HCT116 (cell line): ENCODE results near the gene SERPINA10. TPM values are rescaled to one million over a fixed set of nuclear protein-coding genes. Genes with fewer than 3 reads are reported as not detected.

ENCODE experiments used
- ATAC-seq: fragments of 200-7000 bp; cut with Tn5 transposase; 2 replicates; pipeline ENCODE4 v1.9.1; 2020; ENCODE audit warnings: mild to moderate bottlenecking, moderate library complexity
- BruUV-seq: library from RNA; stranded (reverse); fragments of 400-500 nt; replicated peaks from 2 replicates; lab custom pipeline; 2021; lab: Mats Ljungman, UMichigan
- CTCF ChIA-PET: fragments of 300-600 bp; sonication (Branson Sonifier 250); formaldehyde crosslinking; loops from one replicate; lab custom pipeline; 2021; ENCODE audit warnings: antibody characterized with exemption; lab: Charles Lee
- POLR2A ChIA-PET: fragments of 300-600, 350-600 bp; sonication (Branson Sonifier 250); formaldehyde crosslinking; loops from one replicate; lab custom pipeline; 2021; ENCODE audit warnings: antibody characterized with exemption; lab: Charles Lee
- RAD21 ChIA-PET, 2 experiments: fragments of 300-600 bp; sonication (Branson Sonifier 250); formaldehyde crosslinking; loops; one replicate each; lab custom pipeline; 2023; ENCODE audit warnings: low total read pairs in 2 of 2; ENCODE audit not compliant: uncharacterized antibody in 2 of 2, unreplicated experiment in 2 of 2, low non-redundant PET in 1 of 2; lab: Charles Lee
- DNase-seq: peaks from one replicate; pipeline ENCODE4 v3.0.0-alpha.2; 2010; ENCODE audit warnings: low read depth, low spot score
- H2AFZ ChIP-seq: fragments of 200-600 bp; shearing (Covaris generic), sonication (generic); 2 replicates; pipeline ENCODE4 v1.6.1; 2017; ENCODE audit warnings: low read depth, mixed run types, mixed read lengths, antibody characterized with exemption, low read length; ENCODE audit not compliant: poor library complexity, severe bottlenecking
- H3K27ac ChIP-seq: 2 replicates; pipeline ENCODE4 v1.5.1; 2012; ENCODE audit warnings: low read depth, low read length
- H3K27me3 ChIP-seq: fragments of 200-600 bp; sonication (generic); 2 replicates; pipeline ENCODE4 v1.6.1; 2016; ENCODE audit warnings: mixed run types, low read length, mixed read lengths; ENCODE audit not compliant: insufficient read depth
- H3K36me3 ChIP-seq, 2 experiments: fragments of 200-500 bp in 1 of 2; fragments of 200-600 bp in 1 of 2; sonication (Bioruptor generic) in 1 of 2; sonication (generic) in 1 of 2; 2 replicates each; pipeline versions ENCODE4 v1.5.1 to v1.6.1; 2014 to 2016; ENCODE audit warnings: low read length in 2 of 2, inconsistent platforms in 1 of 2, mixed read lengths in 1 of 2, mixed run types in 1 of 2; ENCODE audit not compliant: insufficient read depth in 2 of 2, control insufficient read depth in 1 of 2
- H3K4me1 ChIP-seq, 2 experiments: fragments of 200-600 bp in 1 of 2; sonication (generic) in 1 of 2; 2 replicates each; pipeline versions ENCODE4 v1.5.1 to v1.6.1; 2012 to 2017; ENCODE audit warnings: low read length in 2 of 2, inconsistent platforms in 1 of 2, mild to moderate bottlenecking in 1 of 2, mixed read lengths in 1 of 2, mixed run types in 1 of 2, moderate library complexity in 1 of 2; ENCODE audit not compliant: insufficient read depth in 2 of 2, control insufficient read depth in 1 of 2
- H3K4me2 ChIP-seq: fragments of 200-600 bp; sonication (generic); 2 replicates; pipeline ENCODE4 v1.6.1; 2017; ENCODE audit warnings: mixed run types, low read length, mixed read lengths
- H3K4me3 ChIP-seq, 2 experiments: fragments of 200-600 bp in 1 of 2; sonication (generic) in 1 of 2; replicated peaks in 1 of 2; 2 replicates each; pipeline ENCODE4 v1.5.1; 2011 to 2016; ENCODE audit warnings: low read length in 2 of 2, control low read depth in 1 of 2, low read depth in 1 of 2, mild to moderate bottlenecking in 1 of 2, mixed read lengths in 1 of 2, mixed run types in 1 of 2
- H3K79me2 ChIP-seq: fragments of 200-600 bp; sonication (generic); 2 replicates; pipeline ENCODE4 v1.6.1; 2017; ENCODE audit warnings: mild to moderate bottlenecking, mixed run types, low read length, moderate library complexity, mixed read lengths; ENCODE audit not compliant: insufficient read depth
- H3K9ac ChIP-seq: fragments of 200-600 bp; sonication (generic); 2 replicates; pipeline ENCODE4 v1.6.1; 2016; ENCODE audit warnings: low read length, mixed read lengths
- H3K9me2 ChIP-seq: fragments of 200-600 bp; sonication (generic), shearing (Covaris generic); 2 replicates; pipeline ENCODE4 v1.6.1; 2017; ENCODE audit warnings: mixed run types, mild to moderate bottlenecking, moderate library complexity; ENCODE audit not compliant: insufficient read depth
- H3K9me3 ChIP-seq, 2 experiments: fragments of 200-500 bp in 1 of 2; fragments of 200-600 bp in 1 of 2; sonication (Bioruptor generic) in 1 of 2; sonication (generic) in 1 of 2; 2 replicates each; pipeline ENCODE4 v1.6.1; 2014 to 2017; ENCODE audit warnings: low read length in 2 of 2, mixed read lengths in 2 of 2, inconsistent platforms in 1 of 2, low read depth in 1 of 2, mild to moderate bottlenecking in 1 of 2, mixed run types in 1 of 2, moderate library complexity in 1 of 2; ENCODE audit not compliant: control insufficient read depth in 1 of 2, insufficient read depth in 1 of 2
- H4K20me1 ChIP-seq: fragments of 200-600 bp; sonication (generic), shearing (Covaris generic); 2 replicates; pipeline ENCODE4 v1.6.1; 2017; ENCODE audit warnings: mixed run types, mild to moderate bottlenecking, moderate library complexity; ENCODE audit not compliant: insufficient read depth
- CEBPB ChIP-seq: IDR thresholded peaks from 2 replicates; pipeline ENCODE4 v1.6.1; 2012; ENCODE audit warnings: low read depth
- EGR1 ChIP-seq: IDR thresholded peaks from 2 replicates; pipeline ENCODE4 v1.6.1; 2012; ENCODE audit warnings: low read depth
- EZH2 ChIP-seq: fragments of 200-600 bp; sonication (generic); IDR thresholded peaks from 2 replicates; pipeline ENCODE4 v1.6.1; 2017; ENCODE audit warnings: antibody characterized with exemption, mixed run types
- FOSL1 ChIP-seq: IDR thresholded peaks from 2 replicates; pipeline ENCODE4 v1.6.1; 2012; ENCODE audit warnings: low read depth
- POLR2A ChIP-seq: IDR thresholded peaks from 2 replicates; pipeline ENCODE4 v1.7.0; 2011; ENCODE audit warnings: borderline replicate concordance; ENCODE audit not compliant: insufficient read depth, insufficient read length; ENCODE audit errors: extremely low read depth
- SP1 ChIP-seq: IDR thresholded peaks from 2 replicates; pipeline ENCODE4 v1.6.1; 2012; ENCODE audit warnings: low read depth
- TCF7L2 ChIP-seq: IDR thresholded peaks from 2 replicates; pipeline ENCODE4 v1.7.0; 2011; ENCODE audit warnings: borderline replicate concordance, inconsistent platforms; ENCODE audit not compliant: insufficient read depth, insufficient read length; ENCODE audit errors: extremely low read depth
- ZNF274 ChIP-seq: fragments of 200-500 bp; sonication (Bioruptor generic); IDR thresholded peaks from 2 replicates; pipeline ENCODE4 v1.6.1; 2014; ENCODE audit warnings: mild to moderate bottlenecking, low read depth, low read length, inconsistent platforms
- intact Hi-C: fragments of 100-400 bp; cut with micrococcal nuclease; formaldehyde crosslinking; loops from 2 replicates; pipeline ENCODE4 v1.10.0; 2022
- total RNA-seq: library from RNA; stranded (reverse); gene quantifications from one replicate; pipeline ENCODE4 v1.2.1, GENCODE V29; 2021; ENCODE audit not compliant: unreplicated experiment
- TF ChIP-seq, protein P1 (sequence below), 3 experiments: fragments of 200-600 bp in 1 of 3; sonication (generic) in 1 of 3; IDR thresholded peaks in 2 of 3; conservative IDR thresholded peaks in 1 of 3; 2 replicates each; pipeline ENCODE4 v1.5.1; 2012 to 2017; ENCODE audit warnings: low read depth in 2 of 3, low read length in 2 of 3, antibody characterized with exemption in 1 of 3, borderline replicate concordance in 1 of 3, control low read depth in 1 of 3, mild to moderate bottlenecking in 1 of 3, mixed read lengths in 1 of 3, mixed run types in 1 of 3, moderate library complexity in 1 of 3; ENCODE audit not compliant: insufficient read depth in 1 of 3
- TF ChIP-seq, protein P2 (sequence below): IDR thresholded peaks from 2 replicates; pipeline ENCODE4 v1.6.1; 2012

SERPINA10 gene
- total RNA-seq, 1 experiment from 2014 or later: not detected

DNA sequence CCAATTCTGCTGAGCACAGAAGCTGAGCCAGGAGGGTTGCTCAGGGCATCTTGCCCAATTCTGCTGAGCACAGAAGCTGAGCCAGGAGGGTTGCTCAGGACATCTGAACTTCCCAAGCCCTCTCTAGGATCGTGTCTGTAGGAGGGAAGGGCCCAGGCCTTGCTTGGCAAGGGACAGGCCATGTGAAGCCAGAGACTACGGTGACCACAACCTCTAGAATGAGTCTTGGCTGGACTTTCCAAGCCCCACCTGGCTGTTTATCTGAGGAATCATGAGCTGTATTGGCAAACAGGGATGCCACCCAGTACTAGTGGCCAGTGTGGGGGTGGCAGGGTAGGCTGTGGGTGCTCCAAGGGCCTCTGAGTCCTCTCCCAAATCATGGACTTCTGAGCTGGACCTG, 37.8 kb upstream of the SERPINA10 start:
- CTCF ChIA-PET: no interaction called here

DNA sequence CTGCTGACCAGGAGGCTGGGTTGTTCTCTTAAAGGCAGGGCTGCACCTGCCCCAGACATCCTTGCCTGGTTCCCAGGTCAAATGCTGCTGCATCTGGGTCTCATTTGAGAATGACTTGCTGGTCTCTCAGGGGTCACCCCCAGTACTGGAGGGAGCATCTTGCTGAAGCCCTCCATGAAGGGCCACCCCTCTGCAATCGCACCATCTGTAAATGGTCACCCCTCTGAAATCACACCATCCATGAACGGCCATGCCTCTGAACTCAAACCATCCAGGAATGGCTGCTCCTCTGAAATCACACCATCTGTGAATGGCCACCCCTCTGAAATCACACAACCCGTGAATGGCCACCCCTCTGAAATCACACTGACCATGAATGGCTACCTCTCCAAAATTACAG, 37.4 kb upstream of the SERPINA10 start:
- H3K9me2 ChIP-seq: no peaks in the 10 kb centered on the region
- no peaks in the 10 kb centered on the region for H3K27me3 ChIP-seq
- no peak overlapping the region for H3K4me3 ChIP-seq
- ChIA-PET POLR2A (no interaction called here), RAD21 (no interaction called here), CTCF (no interaction called here)
- H3K4me1 ChIP-seq: 0 out of 4 replicates have a peak, but pooled peaks cover 0 to 3% of the 10 kb centered on the region in 2 experiments
- no peaks in the 10 kb centered on the region for H3K9me3 ChIP-seq
- no peak overlapping the region for H3K4me2 ChIP-seq
- no peak overlapping the region for H2AFZ ChIP-seq
- TF ChIP-seq ZNF274 (no peak), TCF7L2 (no peak), SP1 (no peak), EGR1 (no peak), POLR2A (no peak), FOSL1 (no peak)
- TF ChIP-seq, protein P1, sequence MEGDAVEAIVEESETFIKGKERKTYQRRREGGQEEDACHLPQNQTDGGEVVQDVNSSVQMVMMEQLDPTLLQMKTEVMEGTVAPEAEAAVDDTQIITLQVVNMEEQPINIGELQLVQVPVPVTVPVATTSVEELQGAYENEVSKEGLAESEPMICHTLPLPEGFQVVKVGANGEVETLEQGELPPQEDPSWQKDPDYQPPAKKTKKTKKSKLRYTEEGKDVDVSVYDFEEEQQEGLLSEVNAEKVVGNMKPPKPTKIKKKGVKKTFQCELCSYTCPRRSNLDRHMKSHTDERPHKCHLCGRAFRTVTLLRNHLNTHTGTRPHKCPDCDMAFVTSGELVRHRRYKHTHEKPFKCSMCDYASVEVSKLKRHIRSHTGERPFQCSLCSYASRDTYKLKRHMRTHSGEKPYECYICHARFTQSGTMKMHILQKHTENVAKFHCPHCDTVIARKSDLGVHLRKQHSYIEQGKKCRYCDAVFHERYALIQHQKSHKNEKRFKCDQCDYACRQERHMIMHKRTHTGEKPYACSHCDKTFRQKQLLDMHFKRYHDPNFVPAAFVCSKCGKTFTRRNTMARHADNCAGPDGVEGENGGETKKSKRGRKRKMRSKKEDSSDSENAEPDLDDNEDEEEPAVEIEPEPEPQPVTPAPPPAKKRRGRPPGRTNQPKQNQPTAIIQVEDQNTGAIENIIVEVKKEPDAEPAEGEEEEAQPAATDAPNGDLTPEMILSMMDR (IDR thresholded peaks at IDR 0.05 in 2 of 3, conservative IDR thresholded peaks at IDR 0.05 in 1 of 3; ENCODE audit: borderline replicate concordance in 1 of 3, insufficient read depth in 1 of 3, low read depth in 2 of 3, low read length in 2 of 3): no peak
- H3K27ac ChIP-seq: no peak overlapping the region
- no peaks in the 10 kb centered on the region for H3K36me3 ChIP-seq
- no peaks in the 10 kb centered on the region for H4K20me1 ChIP-seq
- DNase-seq: no peak
- no peak overlapping the region for H3K9ac ChIP-seq
- BruUV-seq: no TSS peak
- intact Hi-C loops: no loop called here
- H3K79me2 ChIP-seq: no peaks in the 10 kb centered on the region
- ATAC-seq: no peak

More for the DNA sequence above, 37.8 kb upstream of the SERPINA10 start:
- Histone ChIP-seq H3K4me1 (0 out of 4 replicates have a peak, but pooled peaks cover 0 to 3% of the 10 kb centered on the region in 2 experiments), H2AFZ (no peak overlapping the region), H3K4me2 (no peak overlapping the region), H3K27ac (no peak overlapping the region), H3K9me3 (no peaks in the 10 kb centered on the region), H3K36me3 (no peaks in the 10 kb centered on the region), H3K79me2 (no peaks in the 10 kb centered on the region), H3K9ac (no peak overlapping the region), H4K20me1 (no peaks in the 10 kb centered on the region), H3K4me3 (no peak overlapping the region), H3K27me3 (no peaks in the 10 kb centered on the region), H3K9me2 (no peaks in the 10 kb centered on the region)
- ChIA-PET POLR2A (no interaction called here), RAD21 (no interaction called here)
- no TSS peak for BruUV-seq
- intact Hi-C loops: no loop called here
- TF ChIP-seq, protein P1 (IDR thresholded peaks at IDR 0.05 in 2 of 3, conservative IDR thresholded peaks at IDR 0.05 in 1 of 3; ENCODE audit: borderline replicate concordance in 1 of 3, insufficient read depth in 1 of 3, low read depth in 2 of 3, low read length in 2 of 3): no peak
- TF ChIP-seq CEBPB (no peak), EZH2 (no peak)
- TF ChIP-seq, protein P2, sequence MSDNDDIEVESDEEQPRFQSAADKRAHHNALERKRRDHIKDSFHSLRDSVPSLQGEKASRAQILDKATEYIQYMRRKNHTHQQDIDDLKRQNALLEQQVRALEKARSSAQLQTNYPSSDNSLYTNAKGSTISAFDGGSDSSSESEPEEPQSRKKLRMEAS: no peak
- ATAC-seq: peak; percentile 30; the same call in 1 of the 2 replicates
- no peak for DNase-seq
